ENCODE results near the gene SV2B.
A peak's percentile ranks its signal among the peaks of the same experiment; 100 is the strongest.
"Not testable (repeated sequence)": the region's sequence is repeated elsewhere in the genome, so short reads cannot be mapped to it uniquely, and the experiment has no call there.

SV2B gene, protein sequence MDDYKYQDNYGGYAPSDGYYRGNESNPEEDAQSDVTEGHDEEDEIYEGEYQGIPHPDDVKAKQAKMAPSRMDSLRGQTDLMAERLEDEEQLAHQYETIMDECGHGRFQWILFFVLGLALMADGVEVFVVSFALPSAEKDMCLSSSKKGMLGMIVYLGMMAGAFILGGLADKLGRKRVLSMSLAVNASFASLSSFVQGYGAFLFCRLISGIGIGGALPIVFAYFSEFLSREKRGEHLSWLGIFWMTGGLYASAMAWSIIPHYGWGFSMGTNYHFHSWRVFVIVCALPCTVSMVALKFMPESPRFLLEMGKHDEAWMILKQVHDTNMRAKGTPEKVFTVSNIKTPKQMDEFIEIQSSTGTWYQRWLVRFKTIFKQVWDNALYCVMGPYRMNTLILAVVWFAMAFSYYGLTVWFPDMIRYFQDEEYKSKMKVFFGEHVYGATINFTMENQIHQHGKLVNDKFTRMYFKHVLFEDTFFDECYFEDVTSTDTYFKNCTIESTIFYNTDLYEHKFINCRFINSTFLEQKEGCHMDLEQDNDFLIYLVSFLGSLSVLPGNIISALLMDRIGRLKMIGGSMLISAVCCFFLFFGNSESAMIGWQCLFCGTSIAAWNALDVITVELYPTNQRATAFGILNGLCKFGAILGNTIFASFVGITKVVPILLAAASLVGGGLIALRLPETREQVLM

DNA sequence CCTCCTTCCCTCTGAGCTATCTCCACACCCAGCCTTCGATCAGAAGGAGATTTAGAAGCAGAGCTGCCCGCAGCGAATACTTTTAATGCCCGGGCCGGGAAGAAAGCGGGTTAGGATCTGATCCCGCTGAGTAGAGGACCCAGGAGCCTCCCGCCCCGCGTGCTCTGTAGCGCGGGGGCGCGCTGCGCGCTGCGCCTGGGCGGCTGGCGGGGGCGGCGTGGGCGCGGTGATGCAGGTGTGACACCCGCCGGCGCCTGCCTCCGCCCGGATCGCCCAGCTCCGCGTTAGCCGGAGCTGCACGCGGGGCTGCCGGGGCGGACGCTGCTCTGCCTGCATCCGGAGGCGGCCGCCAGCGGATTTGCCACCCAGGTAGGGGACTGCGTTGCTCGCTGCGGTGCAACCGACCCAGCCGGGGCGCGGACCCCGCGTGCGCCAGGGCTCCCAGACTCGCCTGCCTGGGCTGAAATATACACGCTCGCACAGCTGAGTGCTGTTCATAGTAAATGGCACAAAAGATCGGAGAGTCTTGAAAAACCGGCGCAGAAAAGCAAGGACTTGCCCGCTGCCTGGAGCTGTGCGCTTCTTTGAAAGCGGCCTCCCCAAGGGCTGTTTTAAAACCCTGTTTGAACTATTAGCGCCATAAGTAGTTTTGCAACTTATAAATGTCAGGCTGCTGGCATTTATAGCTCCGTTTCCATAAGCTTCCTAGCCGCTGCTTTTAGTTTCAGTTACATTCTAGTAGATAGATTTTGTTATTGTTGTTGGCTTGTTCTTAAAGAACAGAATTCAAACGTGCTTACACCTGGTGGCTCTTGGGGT is at the start of gene SV2B:
Gene SV2B (plus strand): TSS at position 263 of the 819 bp plus-strand sequence. CDS start 126,007 bp downstream, outside the sequence.
- DNase-seq, result peak in 14 of 51 donors; percentile 7 to 65 (median 30)

DNA sequence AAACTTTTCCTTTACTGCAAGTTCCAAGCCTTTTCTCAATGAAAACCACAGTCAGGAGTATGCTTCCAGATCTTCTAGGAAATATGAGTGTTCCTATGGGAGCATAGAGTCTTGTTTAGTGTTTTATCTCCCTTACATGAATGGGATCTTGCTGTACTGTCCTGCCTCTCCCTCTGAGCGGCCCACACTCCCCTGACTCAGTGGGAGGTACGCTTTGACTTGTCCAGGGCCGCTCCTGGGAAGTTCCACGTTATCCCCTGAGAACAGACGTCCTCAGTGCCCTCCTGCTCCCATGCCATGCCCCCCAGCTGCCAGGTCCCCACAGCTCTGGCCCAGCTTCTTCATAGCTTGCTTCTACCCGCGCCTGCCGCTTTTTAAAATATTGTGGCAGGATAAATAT is 48.8 kb upstream of the SV2B start:
- DNase-seq, result no peak

DNA sequence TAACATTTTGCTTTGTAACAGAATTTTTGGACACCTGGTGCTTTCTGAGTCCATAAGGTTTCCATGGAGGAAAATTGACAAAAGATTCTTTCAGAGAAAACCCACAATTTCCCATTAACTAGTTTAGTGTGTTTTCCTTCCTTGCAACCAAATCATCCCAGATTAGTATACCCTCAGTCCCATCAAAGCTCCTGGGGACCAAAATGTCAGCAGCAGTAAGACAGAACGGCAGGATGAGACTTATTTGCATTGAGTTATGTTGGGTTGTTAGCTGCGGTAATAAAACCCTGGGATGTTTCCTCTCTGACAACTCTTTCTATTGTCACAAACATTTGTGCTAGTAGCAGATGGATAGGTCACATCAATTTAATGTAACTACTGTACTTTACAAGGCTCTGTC is 45.2 kb upstream of the SV2B start:
- no peak for DNase-seq

DNA sequence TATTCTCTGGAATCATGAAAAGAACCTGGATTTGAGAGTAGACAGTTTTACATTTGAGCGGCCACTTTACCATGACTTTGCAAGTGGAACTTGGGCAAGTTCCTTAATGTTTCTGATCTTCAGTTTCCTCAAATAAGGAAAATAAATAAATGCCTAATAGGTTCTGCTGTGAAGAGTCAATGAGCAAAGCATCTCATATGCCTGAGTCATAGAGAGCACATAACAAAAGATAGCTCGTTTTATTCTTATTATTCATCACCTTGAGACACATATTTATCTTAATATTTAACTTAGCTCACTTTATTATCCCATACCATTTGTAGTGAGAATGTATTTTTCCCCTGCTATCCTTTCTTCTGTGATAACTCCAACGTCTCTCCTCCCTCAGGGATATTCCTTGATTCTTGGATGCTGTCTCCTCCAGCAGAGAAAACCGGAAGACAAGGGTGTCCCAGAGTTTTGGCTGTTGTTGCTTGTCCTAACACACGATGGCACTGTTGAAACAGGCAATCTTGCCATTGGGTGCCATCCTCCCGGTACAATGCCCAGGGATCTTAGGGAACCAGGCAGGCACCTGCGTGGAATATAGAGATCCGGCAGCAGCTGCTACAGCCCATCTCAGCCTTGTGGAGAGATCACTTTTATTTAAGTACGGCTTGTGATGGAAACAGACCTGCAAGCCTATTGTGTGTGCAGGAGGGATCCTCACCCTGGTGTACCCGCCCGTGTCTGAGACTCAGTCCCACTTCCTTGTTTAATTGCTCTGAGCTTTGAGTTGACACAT is 44.3 kb upstream of the SV2B start:
- peak in 44 of 51 donors; percentile 6 to 88 (median 43) for DNase-seq

DNA sequence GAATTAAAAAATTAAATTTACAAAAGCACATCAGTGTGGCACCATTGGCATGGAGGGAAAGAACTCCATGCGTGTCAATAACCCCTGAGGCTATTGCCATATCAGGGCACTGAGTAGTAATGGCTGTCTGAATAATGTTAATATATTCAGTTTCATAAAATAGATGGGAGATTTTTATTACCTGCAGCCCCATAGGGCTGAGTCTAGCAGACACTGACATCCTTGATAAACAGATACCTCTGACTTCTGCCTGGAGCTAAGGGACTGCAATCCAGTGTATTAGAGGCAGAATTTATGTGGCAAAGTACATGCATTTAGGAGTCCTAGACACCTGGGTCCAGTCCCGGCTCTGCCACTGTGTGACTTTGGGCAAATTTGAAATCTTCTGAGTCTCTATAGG is 38.8 kb upstream of the SV2B start:
- DNase-seq, result no peak

DNA sequence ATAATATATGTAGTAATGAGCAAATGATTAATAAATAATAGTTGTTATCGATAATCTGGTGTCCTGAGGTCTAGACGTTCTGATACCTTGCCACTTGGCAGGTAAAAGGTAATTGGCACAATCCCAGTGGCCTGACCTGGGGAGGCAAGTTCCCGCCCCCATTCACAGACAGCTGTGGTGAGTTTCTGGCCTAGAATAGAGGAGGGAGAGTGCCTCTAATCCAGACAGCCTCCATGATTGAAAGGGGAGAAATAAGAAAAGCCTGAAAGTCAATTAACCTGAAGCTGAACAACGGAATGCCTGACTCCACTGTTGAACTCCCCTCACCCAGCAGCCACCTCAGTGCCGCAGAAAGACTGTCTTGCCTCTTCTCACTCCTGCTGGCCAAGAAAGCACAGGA is 38.1 kb upstream of the SV2B start:
- DNase-seq, result no peak

DNA sequence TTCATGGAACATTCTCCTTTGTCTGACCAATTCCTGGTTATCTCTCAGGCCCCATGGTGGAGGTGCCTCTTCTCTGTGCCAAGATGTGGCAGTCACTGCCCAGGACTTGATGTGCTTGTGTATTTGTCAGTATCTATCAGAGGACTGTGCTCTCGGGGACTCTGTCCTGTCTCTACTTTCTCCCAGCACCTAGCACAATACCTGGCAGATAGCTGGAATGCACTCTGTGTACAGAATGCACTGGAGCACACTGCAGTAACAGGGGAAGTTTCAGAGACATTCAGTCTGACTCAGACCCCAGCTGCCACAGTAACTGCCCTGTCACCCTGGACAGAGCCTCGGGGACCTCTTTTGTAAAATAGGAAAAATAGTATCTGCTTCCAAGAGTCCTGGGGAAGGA is 34.6 kb upstream of the SV2B start:
- DNase-seq, result no peak

DNA sequence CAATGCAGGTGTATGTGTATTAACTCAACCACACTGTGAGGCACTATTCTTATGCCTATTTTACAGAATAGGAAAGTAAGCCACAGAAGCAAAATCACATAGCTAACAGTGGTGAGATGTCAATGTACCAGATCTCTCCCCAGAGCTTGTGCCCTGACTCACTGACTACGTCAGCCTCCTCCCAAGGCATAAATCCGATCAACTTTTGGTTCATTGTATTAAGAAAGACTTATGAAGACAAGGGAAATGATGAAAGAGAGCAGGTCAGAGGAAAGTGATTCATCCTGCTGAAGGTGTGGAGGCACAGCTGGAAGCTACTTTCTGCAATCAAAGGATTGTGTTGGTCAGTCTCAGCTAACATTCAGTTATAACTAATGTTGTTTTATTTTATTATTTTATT is 33.0 kb upstream of the SV2B start:
- DNase-seq, result no peak

DNA sequence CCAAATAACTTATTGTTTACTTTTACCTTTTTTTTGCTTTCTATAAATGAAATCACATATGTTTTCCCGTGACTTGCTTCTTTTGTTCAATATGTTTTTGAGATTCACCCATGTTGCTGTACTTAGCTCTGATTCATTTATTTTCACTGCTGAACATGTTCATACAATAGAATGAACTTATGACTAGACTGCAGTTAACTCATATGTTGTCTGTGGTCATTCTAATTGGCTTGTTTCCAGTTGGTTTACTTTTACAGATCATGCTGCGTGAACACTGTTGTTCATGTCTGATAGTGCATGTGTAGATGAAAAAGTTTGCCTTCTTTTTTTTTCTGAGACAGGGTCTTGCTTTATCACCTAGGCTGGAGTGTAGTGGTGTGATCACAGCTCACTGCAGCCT is 31.6 kb upstream of the SV2B start:
- DNase-seq, result no peak

DNA sequence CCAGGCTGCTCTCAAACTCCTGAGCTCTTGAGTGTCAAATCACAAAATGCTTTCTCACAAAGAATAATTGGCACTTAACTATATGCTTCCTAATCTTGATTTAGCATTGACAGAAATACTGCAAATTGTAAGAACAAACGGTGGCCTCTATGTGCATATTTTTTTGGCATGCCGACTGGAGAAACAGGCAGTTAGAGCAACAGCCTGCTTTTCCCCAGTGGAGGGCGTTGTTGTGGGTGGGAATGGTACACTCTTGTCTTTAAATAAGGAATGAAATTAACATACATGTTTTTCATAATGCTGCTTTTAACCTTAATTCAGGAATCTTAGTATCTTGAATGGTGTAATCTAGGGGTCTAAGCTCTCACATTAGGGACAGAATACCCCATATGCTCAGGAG is 31.1 kb upstream of the SV2B start:
- DNase-seq, result no peak

DNA sequence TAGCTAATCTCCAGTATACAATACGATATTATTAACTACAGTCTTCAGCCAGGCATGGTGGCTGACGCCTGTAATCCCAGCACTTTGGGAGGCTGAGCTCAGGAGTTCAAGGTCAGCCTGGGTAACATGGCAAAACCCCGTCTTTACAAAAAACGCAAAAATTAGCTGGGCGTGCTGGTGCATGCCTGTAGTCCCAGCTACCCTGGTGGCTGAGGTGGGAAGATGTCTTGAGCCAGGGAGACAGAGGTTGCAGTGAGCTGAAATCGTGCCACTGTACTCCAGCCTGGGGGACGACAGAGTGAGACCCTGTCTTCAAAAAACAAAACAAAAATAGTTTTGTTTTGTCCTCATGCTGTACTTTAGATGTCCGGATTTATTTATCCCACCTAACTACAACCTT is 29.2 kb upstream of the SV2B start:
- no peak for DNase-seq

DNA sequence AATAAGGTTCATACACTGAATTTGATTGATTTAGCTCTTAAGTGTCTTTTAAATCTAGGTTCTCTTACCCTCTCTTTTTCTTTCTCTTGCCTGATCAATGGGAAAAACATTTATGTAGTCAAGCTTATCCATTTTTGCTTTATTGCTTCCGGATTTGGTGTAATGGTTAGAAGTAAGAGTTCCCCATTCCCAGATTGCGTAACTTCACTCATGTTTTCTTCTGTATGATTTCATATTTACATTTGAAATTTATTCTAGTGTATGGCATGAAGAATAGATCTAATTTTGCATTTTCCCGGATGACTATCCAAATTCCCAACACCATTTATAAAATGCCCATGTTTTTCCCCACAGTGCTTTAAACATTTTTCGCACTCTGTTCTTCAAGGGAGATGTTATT is 27.9 kb upstream of the SV2B start:
- DNase-seq, result no peak

DNA sequence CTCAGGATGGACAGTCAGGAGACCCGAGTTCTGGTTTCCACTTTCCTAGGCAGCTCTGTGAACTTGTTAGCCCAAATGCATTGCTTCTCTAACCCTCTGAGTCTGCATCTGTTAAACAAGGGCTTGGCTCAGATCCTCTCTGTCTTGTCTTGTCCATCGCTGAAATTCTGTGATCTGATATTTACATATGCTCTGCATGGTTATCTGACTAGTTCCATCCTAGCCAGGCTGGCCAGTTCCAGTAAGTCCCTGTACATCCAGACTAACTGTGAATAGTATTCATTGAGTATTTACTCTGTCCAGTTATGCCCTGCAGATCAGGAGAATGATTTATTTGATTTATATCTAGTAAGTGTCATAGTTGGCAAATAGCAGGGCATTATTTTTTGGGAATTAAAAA is 27.0 kb upstream of the SV2B start:
- no peak for DNase-seq

DNA sequence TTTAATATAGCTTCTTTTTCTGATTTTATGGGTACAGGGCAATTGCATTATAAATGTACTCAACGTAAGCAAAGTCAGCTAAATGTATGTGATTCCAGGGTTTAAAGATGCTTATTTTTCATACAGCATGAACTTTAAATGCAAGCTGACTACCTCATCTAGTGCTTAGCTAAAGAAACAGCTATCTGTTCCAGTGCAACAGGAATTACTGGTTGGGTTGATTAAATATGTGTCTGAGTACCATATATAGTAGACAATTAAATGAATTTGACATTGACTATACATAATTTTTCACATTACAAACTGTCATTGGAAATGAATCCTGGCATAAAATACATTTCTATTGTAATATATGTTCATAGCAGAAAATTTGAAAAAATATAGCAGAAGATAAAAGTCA is 26.3 kb upstream of the SV2B start:
- no peak for DNase-seq

DNA sequence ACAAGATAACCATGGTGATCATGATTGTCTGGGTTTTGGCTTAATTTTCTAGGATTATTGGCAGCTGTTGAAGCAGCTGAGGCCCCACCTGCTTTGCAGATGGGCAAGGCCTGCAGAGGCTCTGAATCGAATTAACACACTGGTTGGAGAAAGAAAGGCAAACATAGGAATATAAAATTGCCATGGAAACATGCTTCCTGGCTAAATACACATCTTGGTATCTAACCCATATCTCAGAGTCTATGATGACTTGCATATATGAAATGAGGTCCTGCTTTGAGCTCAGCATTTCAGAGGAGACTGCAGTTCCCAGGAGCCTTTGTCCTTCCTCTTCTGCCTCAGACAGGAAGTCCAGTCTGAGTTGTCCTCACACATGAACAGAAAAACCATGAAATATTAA is 24.3 kb upstream of the SV2B start:
- DNase-seq, result no peak

DNA sequence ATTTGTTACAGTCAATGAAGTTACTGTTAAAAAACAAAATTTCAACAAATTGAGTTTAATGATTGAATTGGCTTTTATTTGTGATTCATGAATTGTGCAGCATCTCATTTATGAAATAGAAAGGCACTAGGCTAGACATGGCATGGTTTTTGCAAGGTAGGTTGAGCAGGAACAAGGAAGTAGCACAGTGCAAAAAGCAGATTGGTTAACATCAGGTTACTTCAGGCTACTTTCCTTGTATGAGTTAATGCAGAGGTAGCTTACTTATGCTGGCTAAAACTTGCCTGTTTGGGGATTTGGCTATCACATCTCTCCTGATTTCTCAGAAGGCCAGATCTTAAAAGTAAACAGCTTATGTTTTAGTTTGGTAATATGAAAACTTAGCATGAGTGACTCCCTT is 23.0 kb upstream of the SV2B start:
- DNase-seq, result no peak

DNA sequence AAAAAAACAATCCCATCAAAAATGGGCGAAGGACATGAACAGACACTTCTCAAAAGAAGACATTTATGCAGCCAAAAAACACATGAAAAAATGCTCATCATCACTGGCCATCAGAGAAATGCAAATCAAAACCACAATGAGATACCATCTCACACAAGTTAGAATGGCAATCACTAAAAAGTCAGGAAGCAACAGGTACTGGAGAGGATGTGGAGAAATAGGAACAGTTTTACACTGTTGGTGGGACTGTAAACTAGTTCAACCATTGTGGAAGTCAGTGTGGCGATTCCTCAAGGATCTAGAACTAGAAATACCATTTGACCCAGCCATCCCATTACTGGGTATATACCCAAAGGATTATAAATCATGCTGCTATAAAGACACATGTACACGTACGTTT is 6.2 kb upstream of the SV2B start:
- DNase-seq, result not testable (repeated sequence)

DNA sequence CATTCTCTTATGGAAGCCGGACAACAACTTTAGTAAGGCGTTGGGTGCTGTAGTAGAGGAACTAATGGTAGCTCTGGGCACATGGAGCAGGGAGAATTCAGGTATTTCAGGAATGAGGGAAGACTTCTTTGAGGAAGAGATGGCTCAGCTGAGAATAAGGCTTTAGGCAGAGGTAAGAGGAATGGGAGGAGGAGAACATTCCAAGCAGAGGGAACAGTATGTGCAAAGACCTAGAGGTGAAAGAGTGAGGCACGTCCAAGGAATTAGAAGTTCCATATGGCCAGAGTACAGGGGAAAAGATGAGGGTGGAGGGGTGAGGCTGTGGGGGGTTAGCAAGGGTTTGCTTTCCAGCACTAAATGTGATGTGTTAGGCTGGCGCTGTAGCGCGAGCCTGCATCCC is 1.6 kb upstream of the SV2B start:
- DNase-seq, result no peak

DNA sequence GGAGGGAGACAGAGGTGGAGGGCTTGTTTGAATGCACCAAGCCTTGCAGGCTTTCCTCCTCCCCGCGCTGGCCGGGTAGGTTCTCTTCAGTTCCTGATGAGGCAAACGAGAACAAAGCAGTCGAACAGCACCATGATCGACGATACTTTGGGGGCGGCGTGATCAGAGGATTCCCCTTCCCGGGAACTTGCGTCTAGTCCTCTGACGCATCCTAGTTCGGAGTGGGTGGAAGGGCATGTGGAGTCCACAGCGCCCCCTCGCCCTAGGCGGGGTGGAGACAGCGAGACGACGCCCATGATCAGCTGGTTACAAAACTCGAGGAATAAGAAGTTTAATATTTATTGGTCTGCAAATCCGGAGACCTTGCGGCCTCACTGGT is 452 bp upstream of the SV2B start:
- DNase-seq, result peak in 17 of 51 donors; percentile 6 to 80 (median 32)

DNA sequence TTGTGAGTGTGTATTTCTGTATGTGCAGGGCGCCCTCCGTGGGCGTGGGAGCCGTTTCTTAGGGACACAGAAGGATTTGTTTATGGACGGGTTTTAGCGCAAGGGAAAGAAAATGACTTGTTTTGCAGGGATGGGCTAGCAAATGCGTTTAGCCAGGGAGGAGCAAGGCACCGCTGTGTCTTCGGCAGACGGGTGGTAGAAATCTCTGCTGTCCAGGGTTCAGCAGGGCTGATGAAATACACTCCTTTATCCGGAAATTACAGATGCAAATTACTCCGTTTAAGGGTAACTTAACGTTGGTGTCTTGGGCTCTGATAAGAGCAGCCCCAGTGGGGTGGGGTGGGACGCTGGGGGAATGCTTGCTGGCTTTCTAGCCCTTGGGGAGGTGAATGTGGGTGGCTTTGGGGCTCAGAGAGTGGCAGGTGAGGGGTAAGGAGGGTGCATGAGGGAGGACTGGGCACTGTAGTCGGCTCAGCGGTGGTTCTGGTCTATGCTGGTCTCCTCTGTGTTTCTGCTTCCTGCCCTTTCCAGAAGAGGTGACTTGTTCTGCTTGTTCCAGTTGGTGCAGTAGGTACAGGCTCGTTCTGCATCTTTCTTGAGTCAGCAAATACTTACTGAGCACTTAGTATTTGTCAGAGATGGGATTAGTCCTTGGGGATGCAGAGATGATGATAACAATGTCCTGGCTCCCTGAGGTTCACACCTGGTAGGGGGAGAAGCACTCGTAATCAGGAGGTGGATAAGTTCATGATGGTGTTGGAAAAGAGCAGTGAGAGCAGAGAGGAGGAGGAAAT is 954 bp downstream of the SV2B start:
- DNase-seq, result peak in 4 of 51 donors; percentile 2 to 67 (median 22)

DNA sequence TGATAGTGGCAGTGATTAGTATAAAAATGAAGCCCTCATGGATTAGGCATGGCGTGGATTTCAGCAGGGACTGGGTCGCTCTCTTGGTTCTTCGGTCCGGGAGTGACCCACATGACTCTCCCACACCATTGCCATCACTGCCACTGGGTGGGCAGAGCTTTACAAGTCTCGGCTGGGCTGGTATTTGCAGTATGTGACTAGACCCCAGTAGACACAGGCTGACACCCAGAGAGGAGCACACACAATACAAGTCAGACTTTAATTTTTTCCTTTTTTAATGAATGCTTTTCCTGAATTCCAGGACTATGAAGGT is 1.5 kb downstream of the SV2B start:
- DNase-seq, result peak in 2 of 51 donors; percentile 19 to 67

Measured in hypothalamus (tissue), 51 donors.